Measurements from ENCODE around the gene UBE2I. TPM values are rescaled to one million over a fixed set of nuclear protein-coding genes. Genes with fewer than 3 reads are reported as not detected.

UBE2I gene
- total RNA-seq, 1 donor from 2014 or later = 170 TPM

DNA sequence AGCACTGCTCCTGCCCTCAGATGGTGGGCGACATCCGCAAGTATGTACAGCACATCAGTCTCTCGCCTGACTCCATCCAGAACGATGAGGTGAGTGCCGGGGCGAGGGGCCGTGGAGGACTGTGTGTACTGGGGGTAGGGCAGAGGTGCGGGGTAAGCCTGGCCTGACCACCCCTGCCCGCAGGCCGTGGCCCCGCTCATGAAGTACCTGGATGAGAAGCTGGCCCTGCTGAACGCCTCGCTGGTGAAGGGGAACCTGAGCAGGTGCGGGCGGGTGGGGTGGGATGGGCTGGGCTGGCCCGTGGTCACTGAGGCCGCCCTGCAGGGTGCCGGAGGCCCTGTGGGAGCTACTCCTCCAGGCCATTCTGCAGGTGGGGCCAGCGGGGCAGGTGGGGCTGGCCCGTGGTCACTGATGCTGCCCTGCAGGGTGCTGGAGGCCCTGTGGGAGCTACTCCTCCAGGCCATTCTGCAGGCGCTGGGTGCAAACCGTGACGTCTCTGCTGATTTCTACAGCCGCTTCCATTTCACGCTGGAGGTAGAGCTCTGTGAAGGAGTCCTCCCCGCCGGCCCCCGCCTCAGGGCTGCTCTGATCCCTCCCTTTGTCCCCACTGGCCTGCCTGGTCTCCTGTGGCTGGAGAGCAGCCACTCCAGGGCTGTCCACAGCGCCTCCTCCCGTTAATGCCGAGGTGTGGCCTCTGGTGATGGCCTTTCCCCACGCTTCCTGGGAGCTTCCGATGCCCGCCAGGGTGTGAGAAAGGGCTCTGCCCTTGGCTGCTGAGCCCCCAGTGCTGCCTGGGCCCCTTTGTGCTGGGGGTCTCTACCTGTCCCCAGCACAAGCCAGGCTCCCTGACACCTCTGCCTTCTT lies 37.2 kb downstream of the UBE2I start:
- TF ChIP-seq, protein P1, sequence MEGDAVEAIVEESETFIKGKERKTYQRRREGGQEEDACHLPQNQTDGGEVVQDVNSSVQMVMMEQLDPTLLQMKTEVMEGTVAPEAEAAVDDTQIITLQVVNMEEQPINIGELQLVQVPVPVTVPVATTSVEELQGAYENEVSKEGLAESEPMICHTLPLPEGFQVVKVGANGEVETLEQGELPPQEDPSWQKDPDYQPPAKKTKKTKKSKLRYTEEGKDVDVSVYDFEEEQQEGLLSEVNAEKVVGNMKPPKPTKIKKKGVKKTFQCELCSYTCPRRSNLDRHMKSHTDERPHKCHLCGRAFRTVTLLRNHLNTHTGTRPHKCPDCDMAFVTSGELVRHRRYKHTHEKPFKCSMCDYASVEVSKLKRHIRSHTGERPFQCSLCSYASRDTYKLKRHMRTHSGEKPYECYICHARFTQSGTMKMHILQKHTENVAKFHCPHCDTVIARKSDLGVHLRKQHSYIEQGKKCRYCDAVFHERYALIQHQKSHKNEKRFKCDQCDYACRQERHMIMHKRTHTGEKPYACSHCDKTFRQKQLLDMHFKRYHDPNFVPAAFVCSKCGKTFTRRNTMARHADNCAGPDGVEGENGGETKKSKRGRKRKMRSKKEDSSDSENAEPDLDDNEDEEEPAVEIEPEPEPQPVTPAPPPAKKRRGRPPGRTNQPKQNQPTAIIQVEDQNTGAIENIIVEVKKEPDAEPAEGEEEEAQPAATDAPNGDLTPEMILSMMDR (conservative IDR thresholded peaks at IDR 0.05) = no peak
- DNase-seq (ENCODE audit: extremely low spot score, unreplicated experiment) = no peak
- peaks cover 8% of the 10 kb centered on the region for H3K4me1 Mint-ChIP-seq (ENCODE audit: unreplicated experiment)
- no peak overlapping the region for H3K4me3 Mint-ChIP-seq
- peaks cover 6% of the 10 kb centered on the region for H3K27me3 Mint-ChIP-seq
- no peaks in the 10 kb centered on the region for H3K36me3 Mint-ChIP-seq
- H3K27ac Mint-ChIP-seq = no peak overlapping the region
- no peaks in the 10 kb centered on the region for H3K9me3 Mint-ChIP-seq

DNA sequence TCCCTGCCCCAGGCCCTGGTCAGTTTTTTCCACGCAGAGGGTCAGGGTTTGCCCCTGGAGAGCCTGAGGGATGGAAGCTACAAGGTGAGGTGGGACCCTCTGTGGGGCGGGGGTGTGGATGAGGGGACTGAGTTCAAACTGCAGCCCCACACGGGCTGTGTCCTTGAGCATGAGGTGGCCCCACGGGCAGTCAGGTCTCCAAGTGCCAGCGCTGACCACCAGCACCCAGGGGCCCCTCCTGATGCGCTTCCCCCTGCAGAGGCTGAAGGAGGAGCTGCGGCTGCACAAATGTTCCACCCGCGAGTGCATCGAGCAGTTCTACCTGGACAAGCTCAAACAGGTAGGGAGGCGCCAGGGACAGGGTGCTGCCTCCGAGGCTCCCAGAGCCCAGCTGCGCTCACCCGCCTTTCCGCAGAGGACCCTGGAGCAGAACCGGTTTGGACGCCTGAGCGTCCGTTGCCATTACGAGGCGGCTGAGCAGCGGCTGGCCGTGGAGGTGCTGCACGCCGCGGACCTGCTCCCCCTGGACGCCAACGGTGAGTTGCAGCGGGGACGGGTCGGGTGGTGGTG lies 37.9 kb downstream of the UBE2I start:
- Mint-ChIP-seq H3K4me1 (ENCODE audit: unreplicated experiment) (peaks cover 9% of the 10 kb centered on the region), H3K27ac (no peak overlapping the region), H3K4me3 (no peak overlapping the region), H3K9me3 (no peaks in the 10 kb centered on the region), H3K36me3 (no peaks in the 10 kb centered on the region), H3K27me3 (peaks cover 6% of the 10 kb centered on the region)
- DNase-seq (ENCODE audit: extremely low spot score, unreplicated experiment) = no peak
- TF ChIP-seq, protein P1 (conservative IDR thresholded peaks at IDR 0.05) = no peak

DNA sequence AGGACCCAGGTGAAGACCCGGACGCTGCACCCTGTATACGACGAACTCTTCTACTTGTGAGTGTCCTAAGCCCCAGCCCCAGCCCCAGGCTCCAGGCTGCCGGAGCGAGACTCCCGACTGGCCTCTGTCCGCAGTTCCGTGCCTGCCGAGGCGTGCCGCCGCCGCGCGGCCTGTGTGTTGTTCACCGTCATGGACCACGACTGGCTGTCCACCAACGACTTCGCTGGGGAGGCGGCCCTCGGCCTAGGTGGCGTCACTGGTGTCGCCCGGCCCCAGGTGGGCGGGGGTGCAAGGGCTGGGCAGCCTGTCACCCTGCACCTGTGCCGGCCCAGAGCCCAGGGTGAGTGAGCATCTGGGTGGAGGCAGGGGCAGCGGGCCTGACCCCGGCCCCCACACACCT lies 38.5 kb downstream of the UBE2I start:
- Mint-ChIP-seq H3K4me3 (no peak overlapping the region), H3K36me3 (no peaks in the 10 kb centered on the region), H3K27ac (no peak overlapping the region)

GRCh38 chr16:1348441-1348840 lies 39.0 kb downstream of the UBE2I start:
- DNase-seq (ENCODE audit: extremely low spot score, unreplicated experiment) = no peak
- Mint-ChIP-seq H3K9me3 (no peaks in the 10 kb centered on the region), H3K27me3 (peaks cover under 1% of the 10 kb centered on the region), H3K27ac (no peak overlapping the region), H3K4me3 (no peak overlapping the region), H3K36me3 (no peaks in the 10 kb centered on the region), H3K4me1 (ENCODE audit: unreplicated experiment) (peaks cover 10% of the 10 kb centered on the region)
- TF ChIP-seq, protein P1 (conservative IDR thresholded peaks at IDR 0.05) = no peak

More for the DNA sequence above, 38.5 kb downstream of the UBE2I start:
- H3K4me1 Mint-ChIP-seq (ENCODE audit: unreplicated experiment) = peaks cover 10% of the 10 kb centered on the region
- no peak for DNase-seq (ENCODE audit: extremely low spot score, unreplicated experiment)
- TF ChIP-seq, protein P1 (conservative IDR thresholded peaks at IDR 0.05) = no peak
- peaks cover 5% of the 10 kb centered on the region for H3K27me3 Mint-ChIP-seq
- no peaks in the 10 kb centered on the region for H3K9me3 Mint-ChIP-seq

DNA sequence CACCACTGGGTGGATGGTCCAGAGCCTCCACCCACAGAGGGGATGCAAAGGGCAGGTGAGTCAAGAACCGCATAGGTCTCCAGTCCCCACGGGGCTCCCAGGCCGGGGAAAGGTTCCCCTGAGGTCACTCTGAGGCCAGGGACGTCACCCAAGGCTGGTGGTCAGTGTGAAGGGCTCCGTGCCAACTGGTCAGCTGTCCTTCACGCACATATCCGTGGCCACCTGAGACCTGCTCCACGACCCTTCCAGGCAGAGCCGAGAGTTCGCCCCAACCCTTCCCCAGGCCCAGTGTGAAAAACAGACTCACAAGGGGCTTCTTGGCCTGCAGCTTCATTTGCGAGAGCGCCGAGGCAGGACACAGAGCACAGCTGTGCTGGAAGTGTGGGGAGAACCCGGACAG lies 39.5 kb downstream of the UBE2I start:
- TF ChIP-seq, protein P1 (conservative IDR thresholded peaks at IDR 0.05) = no peak
- Mint-ChIP-seq H3K27me3 (no peaks in the 10 kb centered on the region), H3K27ac (no peak overlapping the region), H3K4me3 (no peak overlapping the region), H3K4me1 (ENCODE audit: unreplicated experiment) (peaks cover 12% of the 10 kb centered on the region), H3K36me3 (no peaks in the 10 kb centered on the region), H3K9me3 (no peaks in the 10 kb centered on the region)
- no peak for DNase-seq (ENCODE audit: extremely low spot score, unreplicated experiment)
